ENCODE results near the gene RBBP8.
"Not testable (repeated sequence)": the region's sequence is repeated elsewhere in the genome, so short reads cannot be mapped to it uniquely, and the experiment has no call there.

RBBP8 gene

GRCh38 chr18:22933206-22933965 is at the start of gene RBBP8:
Gene RBBP8 (plus strand): TSS chr18:22933328. CDS start chr18:22936852, 3,524 bp downstream.
- DNase-seq = no peak

- no peak for DNase-seq
Observed at GRCh38 chr18:22883827-22884226, 49.3 kb upstream of the RBBP8 start.

- not testable (repeated sequence) for DNase-seq
Observed at GRCh38 chr18:22885694-22886093, 47.4 kb upstream of the RBBP8 start.

- no peak for DNase-seq
Observed at GRCh38 chr18:22899421-22899820, 33.7 kb upstream of the RBBP8 start.

- DNase-seq = no peak
Observed at GRCh38 chr18:22900558-22901238, 32.4 kb upstream of the RBBP8 start.

GRCh38 chr18:22902093-22902492 is 31.0 kb upstream of the RBBP8 start:
- DNase-seq = no peak

GRCh38 chr18:22903248-22903647 is 29.9 kb upstream of the RBBP8 start:
- not testable (repeated sequence) for DNase-seq

GRCh38 chr18:22912149-22912548 is 21.0 kb upstream of the RBBP8 start:
- no peak for DNase-seq

GRCh38 chr18:22912835-22913234 is 20.3 kb upstream of the RBBP8 start:
- DNase-seq = no peak

GRCh38 chr18:22913861-22914260 is 19.3 kb upstream of the RBBP8 start:
- DNase-seq = no peak

GRCh38 chr18:22914633-22915032 is 18.5 kb upstream of the RBBP8 start:
- DNase-seq = no peak

GRCh38 chr18:22915337-22915736 is 17.8 kb upstream of the RBBP8 start:
- no peak for DNase-seq

GRCh38 chr18:22921772-22922171 is 11.4 kb upstream of the RBBP8 start:
- no peak for DNase-seq

- no peak for DNase-seq
Observed at GRCh38 chr18:22924589-22924988, 8.5 kb upstream of the RBBP8 start.

GRCh38 chr18:22926454-22926853 is 6.7 kb upstream of the RBBP8 start:
- no peak for DNase-seq

GRCh38 chr18:22928339-22928738 is 4.8 kb upstream of the RBBP8 start:
- no peak for DNase-seq

GRCh38 chr18:22930089-22930713 is 2.9 kb upstream of the RBBP8 start:
- DNase-seq = no peak

- DNase-seq = no peak
Observed at GRCh38 chr18:22932885-22933205, 283 bp upstream of the RBBP8 start.

- DNase-seq = no peak
Observed at GRCh38 chr18:22933966-22934423, 867 bp downstream of the RBBP8 start.

GRCh38 chr18:22934789-22935188 is 1.7 kb downstream of the RBBP8 start:
- no peak for DNase-seq

- DNase-seq = no peak
Observed at GRCh38 chr18:22935431-22935830, 2.3 kb downstream of the RBBP8 start.

GRCh38 chr18:22936515-22936914 is 3.4 kb downstream of the RBBP8 start:
- no peak for DNase-seq

- no peak for DNase-seq
Observed at GRCh38 chr18:22939649-22940048, 6.5 kb downstream of the RBBP8 start.

GRCh38 chr18:22943847-22944246 is 10.7 kb downstream of the RBBP8 start:
- no peak for DNase-seq

Measured in NCI-H187 treated with DMSO at 0.1 percent for 48 hours (cell line).